SK-N-SH treated with all-trans-retinoic acid at 6 μM for 48 hours (cell line): ENCODE results near the gene CEP44.

ENCODE experiments used
- ATAC-seq: fragments of 200-7000 bp; cut with Tn5 transposase; 3 replicates; pipeline ENCODE4 v1.9.1; 2020; ENCODE audit warnings: mild to moderate bottlenecking, moderate library complexity
- ARNTL ChIP-seq: fragments of 450-650 bp; formaldehyde crosslinking; IDR thresholded peaks from 2 replicates; pipeline ENCODE4 v1.5.0; 2020; ENCODE audit warnings: low read depth, mild to moderate bottlenecking, moderate library complexity, borderline replicate concordance
- BACH2 ChIP-seq: fragments of 250-450 bp; sonication (Bioruptor Pico); IDR thresholded peaks from 2 replicates; pipeline ENCODE4 v1.9.0; 2021; ENCODE audit warnings: mild to moderate bottlenecking, borderline replicate concordance
- CREB5 ChIP-seq: fragments of 250-450 bp; sonication (Bioruptor Pico); IDR thresholded peaks from 2 replicates; pipeline ENCODE4 v1.5.1; 2020; ENCODE audit warnings: low read depth, mild to moderate bottlenecking, moderate library complexity
- CSDC2 ChIP-seq: fragments of 250-450 bp; sonication (Bioruptor Pico); IDR thresholded peaks from 2 replicates; pipeline ENCODE4 v1.5.0; 2020; ENCODE audit warnings: mild to moderate bottlenecking, moderate library complexity
- ESRRG ChIP-seq: fragments of 250-450 bp; sonication (Bioruptor Pico); IDR thresholded peaks from 2 replicates; pipeline ENCODE4 v1.6.1; 2021; ENCODE audit warnings: mild to moderate bottlenecking
- GLIS3 ChIP-seq: fragments of 250-450 bp; sonication (Bioruptor Pico); IDR thresholded peaks from 2 replicates; pipeline ENCODE4 v1.5.0; 2020; ENCODE audit warnings: mild to moderate bottlenecking, moderate library complexity
- ISL1 ChIP-seq: fragments of 250-450 bp; sonication (Bioruptor Pico); IDR thresholded peaks from 2 replicates; pipeline ENCODE4 v2.1.2; 2022; ENCODE audit warnings: mild to moderate bottlenecking, moderate library complexity
- OSR1 ChIP-seq: fragments of 250-450 bp; sonication (Bioruptor Pico); IDR thresholded peaks from 2 replicates; pipeline ENCODE4 v1.8.0; 2022; ENCODE audit warnings: moderate library complexity, mild to moderate bottlenecking, inconsistent platforms
- POU6F1 ChIP-seq: fragments of 250-450 bp; sonication (Bioruptor Pico); IDR thresholded peaks from 2 replicates; pipeline ENCODE4 v1.8.0; 2021; ENCODE audit warnings: low read depth, mild to moderate bottlenecking, moderate library complexity, borderline replicate concordance
- PPARA ChIP-seq: fragments of 250-450 bp; sonication (Bioruptor Pico); IDR thresholded peaks from 2 replicates; pipeline ENCODE4 v1.5.0; 2020; ENCODE audit warnings: mild to moderate bottlenecking, borderline replicate concordance
- RARB ChIP-seq: fragments of 250-450 bp; sonication (Bioruptor Pico); IDR thresholded peaks from 2 replicates; pipeline ENCODE4 v1.8.0; 2021; ENCODE audit warnings: mild to moderate bottlenecking, moderate library complexity
- SNAI2 ChIP-seq: fragments of 250-450 bp; sonication (Bioruptor Pico); IDR thresholded peaks from 2 replicates; pipeline ENCODE4 v1.5.0; 2020; ENCODE audit warnings: mild to moderate bottlenecking, moderate library complexity
- TCF4 ChIP-seq: fragments of 250-450 bp; sonication (Bioruptor Pico); IDR thresholded peaks from 2 replicates; pipeline ENCODE4 v1.8.0; 2021; ENCODE audit warnings: mild to moderate bottlenecking, moderate library complexity, borderline replicate concordance
- TOX ChIP-seq: fragments of 250-450 bp; sonication (Bioruptor Pico); IDR thresholded peaks from 2 replicates; pipeline ENCODE4 v1.8.0; 2021; ENCODE audit warnings: mild to moderate bottlenecking, moderate library complexity, borderline replicate concordance
- ZC3H10 ChIP-seq: fragments of 250-450 bp; sonication (Bioruptor Pico); IDR thresholded peaks from 2 replicates; pipeline ENCODE4 v1.5.1; 2021; ENCODE audit warnings: mild to moderate bottlenecking, moderate library complexity
- ZFP3 ChIP-seq: fragments of 250-450 bp; sonication (Bioruptor Pico); IDR thresholded peaks from 2 replicates; pipeline ENCODE4 v1.5.0; 2020; ENCODE audit warnings: mild to moderate bottlenecking, moderate library complexity
- ZFP30 ChIP-seq: fragments of 450-650 bp; formaldehyde crosslinking; IDR thresholded peaks from 2 replicates; pipeline ENCODE4 v1.5.0; 2022; ENCODE audit warnings: mild to moderate bottlenecking, moderate library complexity
- ZNF565 ChIP-seq: fragments of 450-650 bp; formaldehyde crosslinking; conservative IDR thresholded peaks from 2 replicates; pipeline ENCODE4 v1.5.0; 2020; ENCODE audit warnings: low read depth, mild to moderate bottlenecking, moderate library complexity
- ZNF70 ChIP-seq: fragments of 450-650 bp; formaldehyde crosslinking; IDR thresholded peaks from 2 replicates; pipeline ENCODE4 v1.5.0; 2020; ENCODE audit warnings: mild to moderate bottlenecking, moderate library complexity
- ZNF8 ChIP-seq: fragments of 450-650 bp; formaldehyde crosslinking; IDR thresholded peaks from 2 replicates; pipeline ENCODE4 v1.5.0; 2020; ENCODE audit warnings: mild to moderate bottlenecking, moderate library complexity
- TF ChIP-seq, protein P1 (sequence below): fragments of 250-450 bp; sonication (Bioruptor Pico); IDR thresholded peaks from 2 replicates; pipeline ENCODE4 v1.5.1; 2021; ENCODE audit warnings: mild to moderate bottlenecking, moderate library complexity
- TF ChIP-seq, protein P2 (sequence below): fragments of 250-450 bp; sonication (Bioruptor Pico); IDR thresholded peaks from 2 replicates; pipeline ENCODE4 v1.5.0; 2020; ENCODE audit warnings: mild to moderate bottlenecking, moderate library complexity

The CEP44 gene

DNA sequence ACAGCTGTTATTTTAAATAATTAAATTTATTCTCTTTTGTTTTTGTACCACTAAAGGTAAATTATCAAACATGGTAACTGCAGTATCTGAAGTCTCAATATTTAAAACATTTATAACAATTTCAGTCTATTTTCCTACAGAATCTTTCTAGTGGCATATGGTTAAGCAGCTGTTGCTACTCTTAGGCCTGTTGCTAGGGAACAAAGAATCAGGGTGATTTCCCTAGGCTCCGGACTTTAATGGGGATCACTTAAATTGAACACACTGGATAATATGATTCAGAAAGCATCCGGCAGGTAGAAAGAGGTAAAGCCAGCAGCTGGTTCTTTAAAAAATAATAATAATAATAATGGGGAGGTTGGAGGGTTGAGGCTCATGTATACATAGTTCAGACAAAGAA is 17.8 kb upstream of the CEP44 start:
- ATAC-seq, result peak; percentile 59
- TF ChIP-seq ZNF565 (CRISPR knock-in tag), result no peak
- no peak for TF ChIP-seq ZNF70 (CRISPR knock-in tag)
- TF ChIP-seq ESRRG (CRISPR knock-in tag), result no peak
- no peak for TF ChIP-seq POU6F1 (CRISPR knock-in tag)
- TF ChIP-seq OSR1 (CRISPR knock-in tag), result no peak
- no peak for TF ChIP-seq SNAI2 (CRISPR knock-in tag)
- no peak for TF ChIP-seq ZFP30 (CRISPR knock-in tag)
- no peak for TF ChIP-seq CREB5 (CRISPR knock-in tag)
- no peak for TF ChIP-seq ZFP3 (CRISPR knock-in tag)

DNA sequence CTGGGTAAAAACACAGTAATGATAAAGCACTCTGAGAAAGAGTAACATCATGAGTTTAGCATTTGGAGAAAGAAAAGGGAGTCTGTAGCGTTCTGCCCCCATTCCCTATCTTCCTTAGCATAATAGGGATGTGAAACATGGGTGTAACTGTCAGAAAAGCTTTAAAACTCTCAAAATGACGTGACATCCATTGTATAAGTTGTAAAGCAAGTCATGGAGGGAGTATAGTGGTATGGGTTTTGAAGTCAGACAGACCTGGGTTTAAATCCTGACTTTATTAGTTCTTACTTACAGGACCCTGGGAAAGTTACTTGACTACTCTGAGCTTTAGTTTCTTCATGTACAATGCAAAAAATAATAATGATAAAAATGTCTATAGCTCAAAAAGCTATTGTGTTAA is 17.3 kb upstream of the CEP44 start:
- no peak; the same call in 2 of the 3 replicates for ATAC-seq
- TF ChIP-seq OSR1 (CRISPR knock-in tag) (no peak), CSDC2 (CRISPR knock-in tag) (no peak), TCF4 (CRISPR knock-in tag) (no peak), ZNF70 (CRISPR knock-in tag) (no peak), ARNTL (CRISPR knock-in tag) (no peak), SNAI2 (CRISPR knock-in tag) (no peak), ZNF565 (CRISPR knock-in tag) (no peak)

DNA sequence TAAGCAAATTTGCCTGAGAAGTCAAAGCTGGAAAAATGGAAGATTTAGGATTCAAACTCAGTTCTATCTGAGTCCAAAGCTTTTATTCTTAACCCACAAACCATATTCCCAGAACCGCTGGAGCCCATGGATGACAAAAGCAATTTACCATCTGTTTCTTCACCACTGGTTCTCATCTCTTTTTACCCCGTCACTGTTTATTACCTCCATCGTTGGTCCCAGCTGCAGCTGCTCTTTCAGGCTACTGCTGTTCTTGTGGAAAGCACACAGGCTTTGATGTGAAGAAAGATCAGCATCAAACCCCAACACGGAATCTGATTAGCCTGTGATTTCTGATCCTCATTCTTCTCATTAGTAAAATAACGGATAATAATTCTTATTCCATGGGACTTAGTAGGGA is 9.8 kb upstream of the CEP44 start:
- ATAC-seq, result no peak
- TF ChIP-seq CSDC2 (CRISPR knock-in tag) (no peak), ZFP3 (CRISPR knock-in tag) (no peak), TCF4 (CRISPR knock-in tag) (no peak), TOX (no peak), OSR1 (CRISPR knock-in tag) (no peak), PPARA (CRISPR knock-in tag) (no peak), ESRRG (CRISPR knock-in tag) (no peak), BACH2 (no peak), POU6F1 (CRISPR knock-in tag) (no peak), GLIS3 (CRISPR knock-in tag) (no peak), ARNTL (CRISPR knock-in tag) (no peak), ZNF565 (CRISPR knock-in tag) (no peak), ISL1 (CRISPR knock-in tag) (no peak), SNAI2 (CRISPR knock-in tag) (no peak), ZNF70 (CRISPR knock-in tag) (no peak), RARB (no peak), ZFP30 (CRISPR knock-in tag) (no peak), CREB5 (CRISPR knock-in tag) (no peak), ZNF8 (CRISPR knock-in tag) (no peak)
- TF ChIP-seq, protein P1, sequence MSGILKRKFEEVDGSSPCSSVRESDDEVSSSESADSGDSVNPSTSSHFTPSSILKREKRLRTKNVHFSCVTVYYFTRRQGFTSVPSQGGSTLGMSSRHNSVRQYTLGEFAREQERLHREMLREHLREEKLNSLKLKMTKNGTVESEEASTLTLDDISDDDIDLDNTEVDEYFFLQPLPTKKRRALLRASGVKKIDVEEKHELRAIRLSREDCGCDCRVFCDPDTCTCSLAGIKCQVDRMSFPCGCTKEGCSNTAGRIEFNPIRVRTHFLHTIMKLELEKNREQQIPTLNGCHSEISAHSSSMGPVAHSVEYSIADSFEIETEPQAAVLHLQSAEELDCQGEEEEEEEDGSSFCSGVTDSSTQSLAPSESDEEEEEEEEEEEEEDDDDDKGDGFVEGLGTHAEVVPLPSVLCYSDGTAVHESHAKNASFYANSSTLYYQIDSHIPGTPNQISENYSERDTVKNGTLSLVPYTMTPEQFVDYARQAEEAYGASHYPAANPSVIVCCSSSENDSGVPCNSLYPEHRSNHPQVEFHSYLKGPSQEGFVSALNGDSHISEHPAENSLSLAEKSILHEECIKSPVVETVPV (CRISPR knock-in tag), result no peak

DNA sequence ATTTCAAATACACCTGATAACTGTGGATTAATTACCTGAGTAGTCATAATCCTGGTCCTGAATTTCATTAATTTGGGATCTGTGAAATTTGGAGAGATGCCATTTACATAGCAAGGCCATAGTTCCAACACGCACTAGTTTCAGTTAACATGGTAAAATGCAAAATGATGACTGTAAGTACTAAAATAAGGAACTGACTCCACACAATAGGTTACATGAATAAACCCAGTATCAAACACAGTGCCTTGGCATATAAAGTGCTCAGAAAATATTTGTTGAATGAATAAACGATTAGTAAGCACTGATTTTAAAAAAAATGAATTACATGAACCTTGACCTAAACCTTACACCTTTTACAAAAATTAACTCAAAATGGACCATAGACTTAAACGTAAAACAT is 9.3 kb upstream of the CEP44 start:
- ATAC-seq, result no peak
- TF ChIP-seq SNAI2 (CRISPR knock-in tag), result no peak
- TF ChIP-seq, protein P2, sequence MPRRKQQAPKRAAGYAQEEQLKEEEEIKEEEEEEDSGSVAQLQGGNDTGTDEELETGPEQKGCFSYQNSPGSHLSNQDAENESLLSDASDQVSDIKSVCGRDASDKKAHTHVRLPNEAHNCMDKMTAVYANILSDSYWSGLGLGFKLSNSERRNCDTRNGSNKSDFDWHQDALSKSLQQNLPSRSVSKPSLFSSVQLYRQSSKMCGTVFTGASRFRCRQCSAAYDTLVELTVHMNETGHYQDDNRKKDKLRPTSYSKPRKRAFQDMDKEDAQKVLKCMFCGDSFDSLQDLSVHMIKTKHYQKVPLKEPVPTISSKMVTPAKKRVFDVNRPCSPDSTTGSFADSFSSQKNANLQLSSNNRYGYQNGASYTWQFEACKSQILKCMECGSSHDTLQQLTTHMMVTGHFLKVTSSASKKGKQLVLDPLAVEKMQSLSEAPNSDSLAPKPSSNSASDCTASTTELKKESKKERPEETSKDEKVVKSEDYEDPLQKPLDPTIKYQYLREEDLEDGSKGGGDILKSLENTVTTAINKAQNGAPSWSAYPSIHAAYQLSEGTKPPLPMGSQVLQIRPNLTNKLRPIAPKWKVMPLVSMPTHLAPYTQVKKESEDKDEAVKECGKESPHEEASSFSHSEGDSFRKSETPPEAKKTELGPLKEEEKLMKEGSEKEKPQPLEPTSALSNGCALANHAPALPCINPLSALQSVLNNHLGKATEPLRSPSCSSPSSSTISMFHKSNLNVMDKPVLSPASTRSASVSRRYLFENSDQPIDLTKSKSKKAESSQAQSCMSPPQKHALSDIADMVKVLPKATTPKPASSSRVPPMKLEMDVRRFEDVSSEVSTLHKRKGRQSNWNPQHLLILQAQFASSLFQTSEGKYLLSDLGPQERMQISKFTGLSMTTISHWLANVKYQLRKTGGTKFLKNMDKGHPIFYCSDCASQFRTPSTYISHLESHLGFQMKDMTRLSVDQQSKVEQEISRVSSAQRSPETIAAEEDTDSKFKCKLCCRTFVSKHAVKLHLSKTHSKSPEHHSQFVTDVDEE (CRISPR knock-in tag), result no peak
- TF ChIP-seq POU6F1 (CRISPR knock-in tag), result no peak
- TF ChIP-seq ZNF565 (CRISPR knock-in tag), result no peak
- TF ChIP-seq GLIS3 (CRISPR knock-in tag), result no peak
- TF ChIP-seq ISL1 (CRISPR knock-in tag), result no peak
- TF ChIP-seq ZNF8 (CRISPR knock-in tag), result no peak
- TF ChIP-seq RARB, result no peak
- TF ChIP-seq ZC3H10 (CRISPR knock-in tag), result no peak
- no peak for TF ChIP-seq CSDC2 (CRISPR knock-in tag)
- no peak for TF ChIP-seq PPARA (CRISPR knock-in tag)
